ENCODE results near the gene AMMECR1.
"Not testable (repeated sequence)": the region's sequence is repeated elsewhere in the genome, so short reads cannot be mapped to it uniquely, and the experiment has no call there.

GRCh38 chrX:110238259-110238658 is 79.6 kb downstream of the AMMECR1 start:
- not testable (repeated sequence) for TF ChIP-seq POLR2A, POLR2AphosphoS5 (IDR thresholded peaks at IDR 0.05)
- TF ChIP-seq, protein P1, sequence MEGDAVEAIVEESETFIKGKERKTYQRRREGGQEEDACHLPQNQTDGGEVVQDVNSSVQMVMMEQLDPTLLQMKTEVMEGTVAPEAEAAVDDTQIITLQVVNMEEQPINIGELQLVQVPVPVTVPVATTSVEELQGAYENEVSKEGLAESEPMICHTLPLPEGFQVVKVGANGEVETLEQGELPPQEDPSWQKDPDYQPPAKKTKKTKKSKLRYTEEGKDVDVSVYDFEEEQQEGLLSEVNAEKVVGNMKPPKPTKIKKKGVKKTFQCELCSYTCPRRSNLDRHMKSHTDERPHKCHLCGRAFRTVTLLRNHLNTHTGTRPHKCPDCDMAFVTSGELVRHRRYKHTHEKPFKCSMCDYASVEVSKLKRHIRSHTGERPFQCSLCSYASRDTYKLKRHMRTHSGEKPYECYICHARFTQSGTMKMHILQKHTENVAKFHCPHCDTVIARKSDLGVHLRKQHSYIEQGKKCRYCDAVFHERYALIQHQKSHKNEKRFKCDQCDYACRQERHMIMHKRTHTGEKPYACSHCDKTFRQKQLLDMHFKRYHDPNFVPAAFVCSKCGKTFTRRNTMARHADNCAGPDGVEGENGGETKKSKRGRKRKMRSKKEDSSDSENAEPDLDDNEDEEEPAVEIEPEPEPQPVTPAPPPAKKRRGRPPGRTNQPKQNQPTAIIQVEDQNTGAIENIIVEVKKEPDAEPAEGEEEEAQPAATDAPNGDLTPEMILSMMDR (IDR thresholded peaks at IDR 0.05), result not testable (repeated sequence)

Measured in prostate gland (tissue), 2 donors.